Natural killer cell (primary cell): Measurements from ENCODE around the gene ALOX15B. TPM values are rescaled to one million over a fixed set of nuclear protein-coding genes. Genes with fewer than 3 reads are reported as not detected.

ENCODE experiments used
- ATAC-seq, 3 donors: fragments of 150-1000 bp in 2 of 3; fragments of 200-7000 bp in 1 of 3; cut with Tn5 transposase; 1 replicate in 1 of 3; 2 replicates in 2 of 3; pipeline ENCODE4 v1.10.0; 2021; ENCODE audit warnings: mild to moderate bottlenecking in 2 of 3, moderate library complexity in 2 of 3
- DNase-seq, 2 donors: peaks; one replicate each; pipeline versions ENCODE4 v3.0.0 to v3.0.0-alpha.2; 2013 to 2021; ENCODE audit warnings: mixed read lengths in 1 of 2
- H3K27ac ChIP-seq: one replicate; pipeline ENCODE4 v1.5.1; 2013; ENCODE audit warnings: mild to moderate bottlenecking, low read length
- H3K27me3 ChIP-seq: one replicate; pipeline ENCODE4 v1.6.1; 2013; ENCODE audit warnings: low read length; ENCODE audit not compliant: control insufficient read depth, insufficient read depth
- H3K36me3 ChIP-seq: one replicate; pipeline ENCODE4 v1.6.1; 2013; ENCODE audit warnings: low read length; ENCODE audit not compliant: control insufficient read depth, insufficient read depth
- H3K4me1 ChIP-seq: one replicate; pipeline ENCODE4 v1.6.1; 2013; ENCODE audit warnings: low read length; ENCODE audit not compliant: control insufficient read depth, insufficient read depth
- H3K4me3 ChIP-seq: one replicate; pipeline ENCODE4 v1.5.1; 2013; ENCODE audit warnings: low read length
- H3K9me3 ChIP-seq: one replicate; pipeline ENCODE4 v1.6.1; 2013; ENCODE audit warnings: low read length; ENCODE audit not compliant: control insufficient read depth, insufficient read depth
- H3K27ac Mint-ChIP-seq, 2 donors: one replicate each; pipeline ENCODE4 v1.8.0; 2022; ENCODE audit warnings: mild to moderate bottlenecking in 2 of 2, mixed read lengths in 2 of 2, moderate library complexity in 1 of 2
- H3K27me3 Mint-ChIP-seq, 2 donors: one replicate each; pipeline ENCODE4 v1.8.0; 2022; ENCODE audit warnings: low read depth in 2 of 2, mixed read lengths in 2 of 2
- H3K36me3 Mint-ChIP-seq: one replicate; pipeline ENCODE4 v1.8.0; 2022; ENCODE audit warnings: mixed read lengths
- H3K4me1 Mint-ChIP-seq, 2 donors: one replicate each; pipeline ENCODE4 v1.8.0; 2022; ENCODE audit warnings: mixed read lengths in 2 of 2
- H3K4me3 Mint-ChIP-seq: one replicate; pipeline ENCODE4 v1.8.0; 2022; ENCODE audit warnings: mild to moderate bottlenecking, moderate library complexity, mixed read lengths
- H3K9me3 Mint-ChIP-seq, 2 donors: one replicate each; pipeline ENCODE4 v1.8.0; 2022; ENCODE audit warnings: mixed read lengths in 2 of 2
- WGBS: methylation state at CpG from one replicate; pipeline ENCODE4 v1.1.7; 2013; ENCODE audit warnings: missing lambda C conversion rate; ENCODE audit not compliant: insufficient coverage; 5-methylcytosine and 5-hydroxymethylcytosine counted together
- intact Hi-C: fragments of 100-400 bp; cut with micrococcal nuclease; formaldehyde crosslinking; loops from one replicate; pipeline ENCODE4 v1.14.2; 2022
- total RNA-seq, 4 donors: library from RNA; stranded (reverse); fragments of 120-200 nt in 1 of 4; gene quantifications; one replicate each; pipeline versions ENCODE4 v1.2.3 to v1.2.4, GENCODE V29; 2013 to 2022
- TF ChIP-seq, protein P1 (sequence below): fragments of 200-600 bp; IDR thresholded peaks from one replicate; pipeline ENCODE4 v1.8.0; 2022; ENCODE audit warnings: antibody characterized with exemption

Gene ALOX15B
- total RNA-seq, 3 donors from 2014 or later (not counting 1 experiment from before 2014, with no cell fraction given), result not detected

DNA sequence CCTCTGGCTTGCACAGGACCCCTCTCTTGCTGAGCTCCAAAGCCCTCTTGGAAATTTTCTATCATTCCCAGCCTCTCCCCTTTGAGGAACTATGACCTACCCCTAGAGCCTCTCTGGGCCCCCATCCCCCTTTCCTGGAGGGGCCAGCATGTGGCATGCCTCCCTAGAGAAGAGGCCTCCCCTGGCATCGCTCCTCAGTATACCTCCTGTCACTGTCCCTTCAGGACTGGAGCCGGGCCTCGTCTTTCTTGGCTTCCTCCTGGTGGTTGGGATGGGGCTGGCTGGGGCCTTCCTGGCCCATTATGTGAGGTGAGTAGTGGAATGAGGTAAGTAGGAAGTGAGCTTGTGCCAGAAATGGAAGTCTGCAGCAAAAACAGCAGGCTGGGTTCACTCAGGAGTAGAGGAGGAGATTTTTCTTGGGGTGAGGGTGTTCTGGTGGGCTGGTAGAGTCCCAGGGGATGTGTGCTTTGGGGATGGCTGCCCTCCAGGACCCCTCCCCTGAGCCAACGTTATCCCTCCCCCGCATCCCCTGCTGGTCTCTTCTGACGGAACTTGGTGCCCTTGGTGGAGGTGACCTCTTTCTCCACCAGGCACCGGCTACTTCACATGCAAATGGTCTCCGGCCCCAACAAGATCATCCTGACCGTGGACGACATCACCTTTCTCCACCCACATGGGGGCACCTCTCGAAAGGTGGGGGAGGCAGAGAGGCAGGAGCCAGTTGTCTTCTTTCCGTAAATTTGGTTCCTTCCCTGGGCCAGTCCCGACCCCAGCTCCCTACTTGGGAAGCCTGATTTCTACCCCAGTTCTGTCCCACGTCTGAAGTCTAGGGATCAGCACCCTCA is 31.8 kb upstream of the ALOX15B start:
- WGBS, result 87% methylated on average over 14 of the region's 14 CpGs
- Histone ChIP-seq H3K27ac (no peak overlapping the region), H3K4me3 (no peak overlapping the region), H3K4me1 (peaks cover 9% of the 10 kb centered on the region), H3K27me3 (no peaks in the 10 kb centered on the region), H3K9me3 (no peaks in the 10 kb centered on the region), H3K36me3 (no peaks in the 10 kb centered on the region)
- intact Hi-C loops, result no loop called here
- DNase-seq, result no peak
- peaks cover 3 to 6% of the 10 kb centered on the region in 2 donors for H3K4me1 Mint-ChIP-seq
- H3K27ac Mint-ChIP-seq, result no peak overlapping the region
- ATAC-seq, result no peak
- H3K9me3 Mint-ChIP-seq, result no peaks in the 10 kb centered on the region
- no peaks in the 10 kb centered on the region for H3K36me3 Mint-ChIP-seq
- peaks cover 30 to 31% of the 10 kb centered on the region in 2 donors for H3K27me3 Mint-ChIP-seq
- TF ChIP-seq, protein P1, sequence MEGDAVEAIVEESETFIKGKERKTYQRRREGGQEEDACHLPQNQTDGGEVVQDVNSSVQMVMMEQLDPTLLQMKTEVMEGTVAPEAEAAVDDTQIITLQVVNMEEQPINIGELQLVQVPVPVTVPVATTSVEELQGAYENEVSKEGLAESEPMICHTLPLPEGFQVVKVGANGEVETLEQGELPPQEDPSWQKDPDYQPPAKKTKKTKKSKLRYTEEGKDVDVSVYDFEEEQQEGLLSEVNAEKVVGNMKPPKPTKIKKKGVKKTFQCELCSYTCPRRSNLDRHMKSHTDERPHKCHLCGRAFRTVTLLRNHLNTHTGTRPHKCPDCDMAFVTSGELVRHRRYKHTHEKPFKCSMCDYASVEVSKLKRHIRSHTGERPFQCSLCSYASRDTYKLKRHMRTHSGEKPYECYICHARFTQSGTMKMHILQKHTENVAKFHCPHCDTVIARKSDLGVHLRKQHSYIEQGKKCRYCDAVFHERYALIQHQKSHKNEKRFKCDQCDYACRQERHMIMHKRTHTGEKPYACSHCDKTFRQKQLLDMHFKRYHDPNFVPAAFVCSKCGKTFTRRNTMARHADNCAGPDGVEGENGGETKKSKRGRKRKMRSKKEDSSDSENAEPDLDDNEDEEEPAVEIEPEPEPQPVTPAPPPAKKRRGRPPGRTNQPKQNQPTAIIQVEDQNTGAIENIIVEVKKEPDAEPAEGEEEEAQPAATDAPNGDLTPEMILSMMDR, result no peak
- no peak overlapping the region for H3K4me3 Mint-ChIP-seq

DNA sequence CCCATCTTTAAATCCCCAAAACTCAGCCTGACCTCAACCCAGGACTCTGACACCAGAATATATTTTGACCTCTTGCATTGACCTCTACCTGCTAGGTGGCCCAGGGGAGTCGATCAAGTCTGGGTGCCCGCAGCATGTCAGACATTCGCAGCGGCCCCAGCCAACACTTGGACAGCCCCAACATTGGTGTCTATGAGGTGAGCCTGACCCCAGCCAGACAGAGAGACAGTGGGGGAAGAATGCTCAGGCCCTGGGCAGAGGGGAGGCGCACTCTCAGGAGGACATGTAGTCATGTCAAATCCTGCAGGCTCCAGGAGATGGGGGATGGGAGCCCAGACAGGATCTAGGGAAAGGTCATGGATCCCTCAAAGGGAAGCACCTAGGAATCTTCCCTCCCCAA is 31.0 kb upstream of the ALOX15B start:
- Histone ChIP-seq H3K9me3 (no peaks in the 10 kb centered on the region), H3K27me3 (no peaks in the 10 kb centered on the region), H3K27ac (no peak overlapping the region), H3K4me1 (peaks cover under 1% of the 10 kb centered on the region), H3K4me3 (no peak overlapping the region), H3K36me3 (no peaks in the 10 kb centered on the region)
- intact Hi-C loops, result no loop called here
- TF ChIP-seq, protein P1, result no peak
- H3K27ac Mint-ChIP-seq, result no peak overlapping the region
- ATAC-seq (no peak), DNase-seq (no peak)
- no peak overlapping the region for H3K4me3 Mint-ChIP-seq
- peaks cover 26 to 27% of the 10 kb centered on the region in 2 donors for H3K27me3 Mint-ChIP-seq
- peaks cover 0 to under 1% of the 10 kb centered on the region in 2 donors for H3K4me1 Mint-ChIP-seq
- WGBS, result 95% methylated on average over 5 of the region's 5 CpGs
- no peaks in the 10 kb centered on the region for H3K36me3 Mint-ChIP-seq
- H3K9me3 Mint-ChIP-seq, result no peaks in the 10 kb centered on the region

DNA sequence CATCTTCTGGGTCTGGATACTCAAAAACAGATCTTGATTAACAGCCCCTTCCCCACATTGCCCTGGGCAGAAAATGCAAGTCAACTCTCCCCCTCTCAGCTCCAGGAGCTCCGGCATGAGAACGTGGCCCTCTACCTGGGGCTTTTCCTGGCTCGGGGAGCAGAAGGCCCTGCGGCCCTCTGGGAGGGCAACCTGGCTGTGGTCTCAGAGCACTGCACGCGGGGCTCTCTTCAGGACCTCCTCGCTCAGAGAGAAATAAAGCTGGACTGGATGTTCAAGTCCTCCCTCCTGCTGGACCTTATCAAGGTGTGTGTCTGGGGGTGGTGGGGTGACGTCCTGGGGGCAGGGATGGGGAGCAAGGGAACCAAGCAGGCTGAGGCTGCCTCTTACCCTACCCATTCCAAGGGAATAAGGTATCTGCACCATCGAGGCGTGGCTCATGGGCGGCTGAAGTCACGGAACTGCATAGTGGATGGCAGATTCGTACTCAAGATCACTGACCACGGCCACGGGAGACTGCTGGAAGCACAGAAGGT is 26.7 kb upstream of the ALOX15B start:
- no peak for DNase-seq
- TF ChIP-seq, protein P1, result no peak
- Histone ChIP-seq H3K36me3 (no peaks in the 10 kb centered on the region), H3K9me3 (no peaks in the 10 kb centered on the region), H3K27me3 (peaks cover 10% of the 10 kb centered on the region), H3K4me3 (no peak overlapping the region), H3K27ac (no peak overlapping the region), H3K4me1 (peaks cover 25% of the 10 kb centered on the region)
- Mint-ChIP-seq H3K4me1 (peaks cover 8 to 22% of the 10 kb centered on the region in 2 donors), H3K36me3 (no peaks in the 10 kb centered on the region), H3K9me3 (no peaks in the 10 kb centered on the region), H3K4me3 (no peak overlapping the region), H3K27ac (no peak overlapping the region), H3K27me3 (peaks cover 0 to 27% of the 10 kb centered on the region in 2 donors)
- intact Hi-C loops, result no loop called here
- WGBS, result 88% methylated on average over 15 of the region's 15 CpGs
- no peak for ATAC-seq
